Endothelial cell of umbilical vein (primary cell): ENCODE measurements around the gene SLC6A6. TPM values are rescaled to one million over a fixed set of nuclear protein-coding genes. Genes with fewer than 3 reads are reported as not detected.

Experiments used
- BruUV-seq: library from RNA; stranded (reverse); fragments of 400-500 nt; replicated peaks from 2 replicates; lab custom pipeline; 2021; lab: Mats Ljungman, UMichigan
- CTCF ChIA-PET: fragments of 300-600, 350-600 bp; sonication (Branson Sonifier 250); formaldehyde crosslinking; loops from one replicate; lab custom pipeline; 2021; ENCODE audit warnings: antibody characterized with exemption, inconsistent platforms; lab: Charles Lee
- POLR2A ChIA-PET: fragments of 300-600, 350-600 bp; sonication (Branson Sonifier 250); formaldehyde crosslinking; loops from one replicate; lab custom pipeline; 2021; ENCODE audit warnings: antibody characterized with exemption, inconsistent platforms; lab: Charles Lee
- DNase-seq: peaks from one replicate; pipeline ENCODE4 v3.0.0-alpha.2; 2011; ENCODE audit warnings: low read depth, low spot score
- FAIRE-seq: peaks from 2 replicates; lab custom pipeline; 2011; peaks lifted over from hg19 to GRCh38; lab: Jason Lieb, UNC
- H2AFZ ChIP-seq: 2 replicates; pipeline ENCODE4 v1.6.0; 2012; ENCODE audit warnings: low read depth, low read length, control low read depth, inconsistent platforms
- H3K27ac ChIP-seq: 2 replicates; pipeline ENCODE4 v1.5.1; 2011; ENCODE audit warnings: low read depth, mild to moderate bottlenecking, control low read depth, low read length, moderate library complexity; ENCODE audit not compliant: insufficient read depth
- H3K27me3 ChIP-seq, 2 experiments: 2 replicates each; pipeline versions ENCODE4 v1.6.0 to v1.6.1; 2011; ENCODE audit warnings: low read length in 2 of 2, mixed read lengths in 1 of 2; ENCODE audit not compliant: control insufficient read depth in 2 of 2, insufficient read depth in 2 of 2
- H3K36me3 ChIP-seq, 2 experiments: 2 replicates in 1 of 2; 3 replicates in 1 of 2; pipeline ENCODE4 v1.5.1; 2011; ENCODE audit warnings: low read length in 2 of 2, mild to moderate bottlenecking in 1 of 2, moderate library complexity in 1 of 2; ENCODE audit not compliant: control insufficient read depth in 2 of 2, insufficient read depth in 2 of 2; ENCODE audit errors: extremely low read depth in 1 of 2
- H3K4me1 ChIP-seq: 3 replicates; pipeline ENCODE4 v1.5.1; 2011; ENCODE audit warnings: mild to moderate bottlenecking, low read length; ENCODE audit not compliant: control insufficient read depth, insufficient read depth; ENCODE audit errors: extremely low read depth
- H3K4me2 ChIP-seq: 2 replicates; pipeline ENCODE4 v1.6.1; 2011; ENCODE audit warnings: low read length, control low read depth, mixed read lengths; ENCODE audit not compliant: insufficient read depth
- H3K4me3 ChIP-seq, 3 experiments: fragments of 200-600 bp in 1 of 3; sonication (generic), shearing (Covaris generic) in 1 of 3; replicated peaks in 1 of 3; 2 replicates each; pipeline ENCODE4 v1.5.1; 2011 to 2016; ENCODE audit warnings: control low read depth in 3 of 3, low read length in 3 of 3, mild to moderate bottlenecking in 2 of 3, inconsistent platforms in 1 of 3, low read depth in 1 of 3, moderate library complexity in 1 of 3; ENCODE audit not compliant: insufficient read depth in 1 of 3
- H3K79me2 ChIP-seq: 2 replicates; pipeline ENCODE4 v1.6.0; 2012; ENCODE audit warnings: low read length, inconsistent platforms; ENCODE audit not compliant: control insufficient read depth, insufficient read depth
- H3K9ac ChIP-seq: replicated peaks from 2 replicates; pipeline ENCODE3; 2011; ENCODE audit warnings: low read length, control low read depth; ENCODE audit not compliant: insufficient read depth; ENCODE audit errors: extremely low read depth
- H3K9me1 ChIP-seq: replicated peaks from 3 replicates; pipeline ENCODE4 v1.6.0; 2011; ENCODE audit warnings: mild to moderate bottlenecking, low read length; ENCODE audit not compliant: control insufficient read depth, insufficient read depth; ENCODE audit errors: extremely low read depth
- H3K9me3 ChIP-seq: replicated peaks from 2 replicates; pipeline ENCODE4 v1.5.1; 2012; ENCODE audit warnings: low read length, inconsistent platforms; ENCODE audit not compliant: control insufficient read depth, insufficient read depth
- H4K20me1 ChIP-seq: replicated peaks from 2 replicates; pipeline ENCODE3; 2011; ENCODE audit warnings: mild to moderate bottlenecking, low read length; ENCODE audit not compliant: control insufficient read depth, insufficient read depth; ENCODE audit errors: extremely low read depth
- CTCF ChIP-seq, 2 donors: IDR thresholded peaks; 1 replicate in 1 of 2; 2 replicates in 1 of 2; pipeline ENCODE4 v1.5.1; 2011; ENCODE audit warnings: low read length in 2 of 2, mild to moderate bottlenecking in 2 of 2, moderate library complexity in 2 of 2, control low read depth in 1 of 2, inconsistent platforms in 1 of 2, low read depth in 1 of 2; ENCODE audit not compliant: insufficient read depth in 1 of 2; ENCODE audit errors: extremely low read depth in 1 of 2
- EZH2 ChIP-seq: IDR thresholded peaks from 2 replicates; pipeline ENCODE4 v1.6.1; 2012; ENCODE audit warnings: borderline replicate concordance, low read depth, mild to moderate bottlenecking, moderate library complexity, low read length, inconsistent platforms; ENCODE audit not compliant: severe bottlenecking
- FOS ChIP-seq: IDR thresholded peaks from 2 replicates; pipeline ENCODE4 v1.6.1; 2011; ENCODE audit warnings: mild to moderate bottlenecking, low read length, moderate library complexity, borderline replicate concordance; ENCODE audit not compliant: insufficient read depth
- GATA2 ChIP-seq: IDR thresholded peaks from 2 replicates; pipeline ENCODE4 v1.7.0; 2011; ENCODE audit warnings: low read depth, mild to moderate bottlenecking, moderate library complexity, mixed read lengths, low read length; ENCODE audit not compliant: insufficient read length, insufficient read depth
- JUN ChIP-seq: IDR thresholded peaks from 2 replicates; pipeline ENCODE4 v1.6.1; 2011; ENCODE audit warnings: borderline replicate concordance, low read depth; ENCODE audit not compliant: insufficient read length, insufficient read depth
- MAX ChIP-seq: IDR thresholded peaks from 2 replicates; pipeline ENCODE4 v1.6.1; 2011; ENCODE audit not compliant: insufficient read depth, insufficient read length
- MYC ChIP-seq: IDR thresholded peaks from one replicate; pipeline ENCODE4 v1.6.1; 2011; ENCODE audit warnings: mild to moderate bottlenecking, low read depth, low read length
- POLR2A ChIP-seq: IDR thresholded peaks from 2 replicates; pipeline ENCODE4 v1.6.1; 2012; ENCODE audit warnings: low read depth, mild to moderate bottlenecking, control low read depth, low read length
- POLR2AphosphoS5 ChIP-seq: IDR thresholded peaks from 2 replicates; pipeline ENCODE4 v1.6.1; 2012; ENCODE audit warnings: low read depth, mild to moderate bottlenecking, control low read depth, low read length, moderate library complexity; ENCODE audit not compliant: insufficient read depth
- dilution Hi-C: fragments of 300-500 bp; cut with MboI; formaldehyde crosslinking; loops from one replicate; pipeline ENCODE4 v1.15.0; 2019; ENCODE audit warnings: low sequenced_read_pairs; ENCODE audit not compliant: extremely low pct_ligation_motif_present
- intact Hi-C: fragments of 100-400 bp; cut with micrococcal nuclease; formaldehyde crosslinking; loops from one replicate; pipeline ENCODE4 v1.10.0; 2022
- polyA plus RNA-seq, 4 experiments: library from polyadenylated mRNA; depleted of rRNA in 3 of 4; stranded (reverse) in 3 of 4; unstranded in 1 of 4; fragments of >200 nt; gene quantifications; 2 replicates each; pipeline versions ENCODE4 v1.2.1 to v1.2.3, GENCODE V29; 2011 to 2012; ENCODE audit warnings: missing spikeins in 1 of 4
- total RNA-seq: library from RNA; stranded (reverse); gene quantifications from 2 replicates; pipeline ENCODE4 v1.2.3, GENCODE V29; 2021

SLC6A6 gene
- total and polyA plus RNA-seq, 2 donors (not counting 3 experiments of a cell fraction or from before 2014, with no cell fraction given) = 25.7 to 38.0 TPM

- H3K9ac ChIP-seq = peak overlapping the region; percentile 32
- TF ChIP-seq GATA2 (no peak), MAX (no peak), FOS (peak; percentile 99), MYC (peak; percentile 64), CTCF (IDR thresholded peaks at IDR 0.05; ENCODE audit: extremely low read depth in 1 of 2, insufficient read depth in 1 of 2, low read depth in 1 of 2, low read length in 2 of 2) (no peak), POLR2A (no peak), EZH2 (no peak), POLR2AphosphoS5 (peak; percentile 93), JUN (peak; percentile 88)
- CTCF ChIA-PET = interaction anchor here (1.0 to 2.5 kb wide), 8 partner anchors 7 to 229 kb away, joined by 3 to 8 read pairs (median 5); partner anchors contain the start of gene SLC6A6
- peak; percentile 96 for FAIRE-seq
- no TSS peak for BruUV-seq
- dilution Hi-C loops = no loop called here
- no peaks in the 10 kb centered on the region for H3K9me1 ChIP-seq
- peak overlapping the region; percentile 77 for H3K27ac ChIP-seq
- H3K4me3 ChIP-seq = no peak overlapping the region
- no peaks in the 10 kb centered on the region for H4K20me1 ChIP-seq
- no peaks in the 10 kb centered on the region for H3K27me3 ChIP-seq
- no peaks in the 10 kb centered on the region for H3K9me3 ChIP-seq
- DNase-seq = peak; percentile 83
- no peak overlapping the region for H2AFZ ChIP-seq
- intact Hi-C loops = loop anchor here (1.0 to 10.0 kb wide), 3 partner anchors 21 to 373 kb away; partner anchors contain the start of gene SLC6A6
- peak overlapping the region; percentile 26 for H3K4me2 ChIP-seq
- H3K36me3 ChIP-seq = no peaks in the 10 kb centered on the region
- POLR2A ChIA-PET = no interaction called here
- peaks cover 15% of the 10 kb centered on the region for H3K79me2 ChIP-seq
- H3K4me1 ChIP-seq = peaks cover 56% of the 10 kb centered on the region
Measured at GRCh38 chr3:14431917-14432834, 29.8 kb downstream of the SLC6A6 start.
